Mucosa of stomach (tissue), 1 donor: ENCODE results near the gene EXOC6B.

Experiments
- H3K27me3 ChIP-seq: one replicate; pipeline ENCODE4 v1.7.0; 2013; ENCODE audit warnings: mild to moderate bottlenecking, low read length; ENCODE audit not compliant: control insufficient read depth, insufficient read depth
- H3K36me3 ChIP-seq: one replicate; pipeline ENCODE4 v1.7.0; 2013; ENCODE audit warnings: low read length; ENCODE audit not compliant: control insufficient read depth, insufficient read depth
- H3K4me1 ChIP-seq: one replicate; pipeline ENCODE4 v1.7.0; 2013; ENCODE audit warnings: mild to moderate bottlenecking, low read length; ENCODE audit not compliant: control insufficient read depth, insufficient read depth
- H3K4me3 ChIP-seq: one replicate; pipeline ENCODE4 v1.7.0; 2013; ENCODE audit warnings: low read length
- H3K9ac ChIP-seq: one replicate; pipeline ENCODE4 v1.7.0; 2013; ENCODE audit warnings: mild to moderate bottlenecking, low read length, moderate library complexity
- H3K9me3 ChIP-seq: one replicate; pipeline ENCODE4 v1.7.0; 2013; ENCODE audit warnings: mild to moderate bottlenecking, low read length, moderate library complexity; ENCODE audit not compliant: control insufficient read depth
- donor health status: Pancreatic carcinoma.

EXOC6B gene

GRCh38 chr2:72718876-72719275, 107.0 kb downstream of the EXOC6B start:
- no peak overlapping the region for H3K4me3 ChIP-seq

DNA sequence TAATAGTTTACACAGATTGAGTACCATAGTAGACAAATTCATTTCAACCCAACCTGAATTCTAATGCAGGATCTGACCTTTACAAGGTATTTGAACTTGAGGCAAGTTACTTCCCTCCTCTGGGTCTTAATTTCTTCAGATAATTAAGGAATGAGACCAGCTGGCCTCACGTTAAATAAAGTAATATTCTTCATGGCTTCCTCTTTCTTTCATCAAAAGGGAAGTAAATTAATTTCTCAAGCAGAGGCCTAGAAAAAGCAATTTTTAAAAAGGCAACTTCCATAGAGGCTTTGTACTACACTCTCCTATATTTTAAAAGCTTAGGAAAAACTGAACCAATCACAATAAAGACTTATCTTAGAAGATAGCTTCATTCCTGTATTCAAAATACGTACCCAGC, 109.2 kb downstream of the EXOC6B start:
- H3K4me1 ChIP-seq = peaks cover 3% of the 10 kb centered on the region
- H3K4me3 ChIP-seq = no peak overlapping the region
- no peaks in the 10 kb centered on the region for H3K36me3 ChIP-seq
- no peaks in the 10 kb centered on the region for H3K27me3 ChIP-seq
- no peaks in the 10 kb centered on the region for H3K9me3 ChIP-seq
- no peak overlapping the region for H3K9ac ChIP-seq

More at GRCh38 chr2:72718876-72719275, 107.0 kb downstream of the EXOC6B start:
- Histone ChIP-seq H3K36me3 (no peaks in the 10 kb centered on the region), H3K27me3 (no peaks in the 10 kb centered on the region), H3K9me3 (no peaks in the 10 kb centered on the region), H3K4me1 (peaks cover 13% of the 10 kb centered on the region), H3K9ac (no peak overlapping the region)

DNA sequence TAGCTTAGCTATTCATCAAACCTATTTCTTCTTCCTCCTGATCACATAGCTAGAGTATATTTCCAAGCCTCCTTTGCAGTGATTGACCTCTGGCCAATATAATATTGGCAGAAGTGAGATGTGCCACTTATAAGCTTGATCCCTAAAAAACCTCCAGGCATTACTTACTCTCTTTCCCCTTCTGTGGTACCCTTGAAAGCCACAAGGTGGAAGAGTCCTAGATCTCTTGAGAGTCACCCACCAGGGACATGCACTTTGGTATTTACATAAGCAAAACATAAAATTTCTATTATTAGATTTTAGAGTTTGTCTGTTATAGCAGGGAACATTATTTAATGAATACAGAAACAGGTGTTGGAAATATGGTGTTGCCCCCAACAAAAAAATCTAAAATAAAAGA, 112.0 kb downstream of the EXOC6B start:
- Histone ChIP-seq H3K4me1 (peaks cover 3% of the 10 kb centered on the region), H3K36me3 (no peaks in the 10 kb centered on the region), H3K9me3 (no peaks in the 10 kb centered on the region), H3K27me3 (no peaks in the 10 kb centered on the region), H3K9ac (no peak overlapping the region), H3K4me3 (no peak overlapping the region)

GRCh38 chr2:72712977-72713376, 112.9 kb downstream of the EXOC6B start:
- Histone ChIP-seq H3K9me3 (no peaks in the 10 kb centered on the region), H3K36me3 (no peaks in the 10 kb centered on the region), H3K27me3 (no peaks in the 10 kb centered on the region), H3K4me3 (no peak overlapping the region), H3K9ac (no peak overlapping the region), H3K4me1 (peaks cover 3% of the 10 kb centered on the region)

DNA sequence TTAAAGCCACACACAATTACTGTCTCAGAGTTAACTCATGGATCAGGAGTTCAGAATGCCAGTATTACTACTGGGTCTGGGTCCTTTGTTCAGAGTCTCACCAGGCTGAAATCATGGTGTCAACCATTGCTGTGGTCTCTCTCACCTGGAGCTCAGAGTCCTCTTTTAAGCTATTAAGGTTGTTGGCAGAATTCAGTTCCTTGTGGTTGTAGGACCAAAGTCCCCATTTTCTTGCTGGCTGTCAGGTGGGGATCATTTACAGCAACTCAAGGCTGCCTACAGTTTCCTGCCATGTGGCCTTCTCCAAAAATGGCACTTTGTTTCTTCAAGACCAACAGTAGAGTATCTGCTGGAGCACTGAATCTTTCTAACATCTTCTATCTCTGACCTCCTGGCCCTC, 113.5 kb downstream of the EXOC6B start:
- H3K9ac ChIP-seq = no peak overlapping the region

DNA sequence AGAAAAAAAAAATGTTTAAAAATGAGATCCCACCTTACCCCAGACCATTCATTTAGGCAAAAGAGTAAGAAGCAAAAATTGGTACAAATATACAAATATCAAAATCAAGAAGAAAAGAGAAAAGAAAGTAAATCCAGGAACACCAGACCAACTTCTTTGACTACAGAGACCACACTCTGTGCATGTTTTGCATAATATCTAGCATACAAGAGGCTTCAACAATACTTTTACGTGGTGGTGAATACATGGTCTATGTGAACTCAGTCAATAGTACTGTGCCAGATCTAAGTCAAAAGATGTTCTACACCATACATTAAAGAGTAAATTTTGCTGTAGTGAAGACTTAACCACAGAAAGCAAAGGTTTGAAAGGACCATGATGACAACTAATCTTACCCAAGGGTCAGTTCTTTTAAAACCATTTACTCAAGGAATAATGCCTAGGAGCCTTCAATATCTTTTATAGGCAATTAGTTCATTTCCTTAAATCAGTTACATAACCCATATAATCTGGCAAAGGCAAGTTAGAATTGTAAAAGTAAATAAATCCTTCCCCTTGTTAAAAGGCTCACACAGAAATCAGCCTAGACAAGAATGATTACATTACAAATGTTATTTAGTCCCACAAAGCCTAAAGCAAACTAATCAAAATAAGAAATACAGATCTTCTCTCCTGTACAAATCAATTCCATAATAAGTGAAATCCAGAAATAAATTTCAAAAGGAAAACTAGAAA, 115.2 kb downstream of the EXOC6B start:
- Histone ChIP-seq H3K9ac (no peak overlapping the region), H3K4me1 (no peaks in the 10 kb centered on the region), H3K36me3 (no peaks in the 10 kb centered on the region), H3K4me3 (no peak overlapping the region), H3K9me3 (no peaks in the 10 kb centered on the region), H3K27me3 (no peaks in the 10 kb centered on the region)

More for the DNA sequence above, 113.5 kb downstream of the EXOC6B start:
- no peaks in the 10 kb centered on the region for H3K36me3 ChIP-seq
- H3K4me3 ChIP-seq = no peak overlapping the region
- H3K27me3 ChIP-seq = no peaks in the 10 kb centered on the region
- no peaks in the 10 kb centered on the region for H3K9me3 ChIP-seq
- no peaks in the 10 kb centered on the region for H3K4me1 ChIP-seq

GRCh38 chr2:72708236-72708635, 117.6 kb downstream of the EXOC6B start:
- Histone ChIP-seq H3K36me3 (no peaks in the 10 kb centered on the region), H3K9me3 (no peaks in the 10 kb centered on the region), H3K4me1 (no peaks in the 10 kb centered on the region), H3K27me3 (no peaks in the 10 kb centered on the region), H3K9ac (no peak overlapping the region), H3K4me3 (no peak overlapping the region)

DNA sequence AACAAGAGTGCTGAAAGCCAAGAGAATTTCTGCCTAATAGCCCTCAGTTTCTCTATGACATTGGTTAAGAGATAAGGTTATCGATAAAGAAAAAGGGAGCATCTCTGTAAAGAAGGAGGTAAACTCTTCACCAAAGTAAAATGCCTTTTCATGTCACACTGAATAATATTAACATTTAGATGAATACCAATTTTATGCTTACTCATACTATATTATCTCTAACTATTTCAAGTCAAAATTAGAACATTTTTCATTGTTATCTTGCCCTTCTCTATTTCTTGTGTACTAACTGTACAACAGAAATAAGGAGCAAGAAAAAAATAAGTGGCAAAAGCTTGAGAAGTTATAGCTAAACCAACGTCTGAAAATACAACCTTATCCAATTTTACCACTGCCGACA, 127.5 kb downstream of the EXOC6B start:
- Histone ChIP-seq H3K27me3 (no peaks in the 10 kb centered on the region), H3K4me3 (no peak overlapping the region), H3K4me1 (peaks cover 6% of the 10 kb centered on the region), H3K36me3 (no peaks in the 10 kb centered on the region), H3K9ac (no peak overlapping the region), H3K9me3 (no peaks in the 10 kb centered on the region)

- H3K9me3 ChIP-seq = no peaks in the 10 kb centered on the region
- H3K4me3 ChIP-seq = no peak overlapping the region
- H3K4me1 ChIP-seq = peaks cover 6% of the 10 kb centered on the region
- no peaks in the 10 kb centered on the region for H3K27me3 ChIP-seq
- no peaks in the 10 kb centered on the region for H3K36me3 ChIP-seq
- no peak overlapping the region for H3K9ac ChIP-seq
These were observed 129.3 kb downstream of the EXOC6B start for GRCh38 chr2:72696559-72696958.

GRCh38 chr2:72695676-72696075, 130.2 kb downstream of the EXOC6B start:
- Histone ChIP-seq H3K27me3 (no peaks in the 10 kb centered on the region), H3K4me1 (peaks cover 6% of the 10 kb centered on the region), H3K4me3 (no peak overlapping the region), H3K9ac (no peak overlapping the region), H3K36me3 (no peaks in the 10 kb centered on the region), H3K9me3 (no peaks in the 10 kb centered on the region)

- no peak overlapping the region for H3K4me3 ChIP-seq
- H3K36me3 ChIP-seq = no peaks in the 10 kb centered on the region
- peaks cover 6% of the 10 kb centered on the region for H3K4me1 ChIP-seq
- H3K9me3 ChIP-seq = no peaks in the 10 kb centered on the region
- H3K9ac ChIP-seq = no peak overlapping the region
- H3K27me3 ChIP-seq = no peaks in the 10 kb centered on the region
These were observed 130.9 kb downstream of the EXOC6B start for GRCh38 chr2:72694715-72695496.

- H3K36me3 ChIP-seq = no peaks in the 10 kb centered on the region
- peaks cover 2% of the 10 kb centered on the region for H3K4me1 ChIP-seq
- H3K4me3 ChIP-seq = no peak overlapping the region
- no peak overlapping the region for H3K9ac ChIP-seq
- no peaks in the 10 kb centered on the region for H3K27me3 ChIP-seq
- H3K9me3 ChIP-seq = no peaks in the 10 kb centered on the region
These were observed 136.1 kb downstream of the EXOC6B start for GRCh38 chr2:72689579-72690195.
